Esophagus (tissue), 2 donors: ENCODE measurements around the gene SV2A. TPM values are rescaled to one million over a fixed set of nuclear protein-coding genes. Genes with fewer than 3 reads are reported as not detected.
"Not testable (repeated sequence)": the region's sequence is repeated elsewhere in the genome, so short reads cannot be mapped to it uniquely, and the experiment has no call there.

Experiments
- H3K27ac ChIP-seq, 2 donors: one replicate each; pipeline ENCODE4 v1.5.1; 2013; ENCODE audit warnings: low read depth in 2 of 2, mild to moderate bottlenecking in 2 of 2, inconsistent platforms in 1 of 2, low read length in 1 of 2, moderate library complexity in 1 of 2
- H3K27me3 ChIP-seq, 2 donors: one replicate each; pipeline ENCODE4 v1.6.1; 2013; ENCODE audit warnings: low read length in 2 of 2, control low read depth in 1 of 2, mild to moderate bottlenecking in 1 of 2; ENCODE audit not compliant: insufficient read depth in 2 of 2, control insufficient read depth in 1 of 2
- H3K36me3 ChIP-seq, 2 donors: one replicate each; pipeline ENCODE4 v1.6.1; 2013; ENCODE audit warnings: low read length in 1 of 2; ENCODE audit not compliant: control insufficient read depth in 2 of 2, insufficient read depth in 2 of 2
- H3K4me1 ChIP-seq, 2 donors: one replicate each; pipeline ENCODE4 v1.6.1; 2013; ENCODE audit warnings: low read length in 1 of 2; ENCODE audit not compliant: control insufficient read depth in 2 of 2, insufficient read depth in 2 of 2
- H3K4me3 ChIP-seq, 2 donors: one replicate each; pipeline ENCODE4 v1.5.1; 2013; ENCODE audit warnings: low read length in 2 of 2, mild to moderate bottlenecking in 2 of 2, low read depth in 1 of 2, moderate library complexity in 1 of 2
- H3K9me3 ChIP-seq, 2 donors: one replicate each; pipeline ENCODE4 v1.6.1; 2013; ENCODE audit warnings: mild to moderate bottlenecking in 2 of 2, low read depth in 1 of 2, low read length in 1 of 2, moderate library complexity in 1 of 2; ENCODE audit not compliant: control insufficient read depth in 2 of 2, insufficient read depth in 1 of 2
- WGBS, 2 donors: extraction: QIAGEN DNeasy Blood & Tissue Kit; methylation state at CpG; one replicate each; pipeline ENCODE4 v1.1.7; 2013; 5-methylcytosine and 5-hydroxymethylcytosine counted together
- polyA plus RNA-seq, 2 donors: library from polyadenylated mRNA; stranded (reverse); fragments of 200-250 nt; gene quantifications; one replicate each; pipeline ENCODE4 v1.2.3, GENCODE V29; 2013
- donor health status: healthy with polysubstance abuse.
- donor health status: Bipolar disorder and iron deficiency.

Gene SV2A
- polyA plus RNA-seq, 2 donors: 0.49 to 0.67 TPM

- not testable (repeated sequence) for H3K27ac ChIP-seq, H3K36me3 ChIP-seq, H3K4me1 ChIP-seq, H3K4me3 ChIP-seq, H3K9me3 ChIP-seq, H3K27me3 ChIP-seq
- no CpG with 5 or more reads among the region's 15 CpGs for WGBS, 2 donors
Measured at GRCh38 chr1:149860271-149860670, 57.4 kb downstream of the SV2A start.

Other genes with a start within 250 kb of the SV2A start
- gene FCGR1A, start 135.2 kb downstream of the SV2A start, polyA plus RNA-seq: under 1 TPM; 0.92 to 1.00 TPM
- gene BOLA1, start 18.3 kb downstream of the SV2A start, polyA plus RNA-seq: 10 to 100 TPM; 20.6 to 31.0 TPM
- gene SF3B4, start 10.0 kb upstream of the SV2A start, polyA plus RNA-seq: 10 to 100 TPM; 30.2 to 40.1 TPM
- 1 to 10 TPM; 5.0 to 7.4 TPM for gene MTMR11, start 19.0 kb upstream of the SV2A start, polyA plus RNA-seq
- 1 to 10 TPM; 2.6 to 4.7 TPM for gene OTUD7B, start 92.9 kb upstream of the SV2A start, polyA plus RNA-seq
- gene VPS45, start 149.9 kb upstream of the SV2A start, polyA plus RNA-seq: 10 to 100 TPM; 16.1 to 19.3 TPM
- 10 to 100 TPM; 25.1 to 36.7 TPM for gene PLEKHO1, start 232.1 kb upstream of the SV2A start, polyA plus RNA-seq